HFF-Myc (cell line): ENCODE results near the gene SCLY.

Experiments
- DNase-seq: peaks from one replicate; pipeline ENCODE4 v3.0.0-alpha.2; 2011; ENCODE audit warnings: low read depth; ENCODE audit errors: extremely low read depth
- H3K4me3 ChIP-seq: replicated peaks from 2 replicates; pipeline ENCODE4 v1.5.1; 2011; ENCODE audit warnings: low read depth, mild to moderate bottlenecking, control low read depth, low read length
- TF ChIP-seq, protein P1 (sequence below): IDR thresholded peaks from 2 replicates; pipeline ENCODE4 v1.5.1; 2012; ENCODE audit warnings: mild to moderate bottlenecking, low read depth, low read length, control low read depth; ENCODE audit errors: missing control alignments

SCLY gene

GRCh38 chr2:238021327-238021726 lies 39.5 kb upstream of the SCLY start:
- no peak for DNase-seq
- TF ChIP-seq, protein P1, sequence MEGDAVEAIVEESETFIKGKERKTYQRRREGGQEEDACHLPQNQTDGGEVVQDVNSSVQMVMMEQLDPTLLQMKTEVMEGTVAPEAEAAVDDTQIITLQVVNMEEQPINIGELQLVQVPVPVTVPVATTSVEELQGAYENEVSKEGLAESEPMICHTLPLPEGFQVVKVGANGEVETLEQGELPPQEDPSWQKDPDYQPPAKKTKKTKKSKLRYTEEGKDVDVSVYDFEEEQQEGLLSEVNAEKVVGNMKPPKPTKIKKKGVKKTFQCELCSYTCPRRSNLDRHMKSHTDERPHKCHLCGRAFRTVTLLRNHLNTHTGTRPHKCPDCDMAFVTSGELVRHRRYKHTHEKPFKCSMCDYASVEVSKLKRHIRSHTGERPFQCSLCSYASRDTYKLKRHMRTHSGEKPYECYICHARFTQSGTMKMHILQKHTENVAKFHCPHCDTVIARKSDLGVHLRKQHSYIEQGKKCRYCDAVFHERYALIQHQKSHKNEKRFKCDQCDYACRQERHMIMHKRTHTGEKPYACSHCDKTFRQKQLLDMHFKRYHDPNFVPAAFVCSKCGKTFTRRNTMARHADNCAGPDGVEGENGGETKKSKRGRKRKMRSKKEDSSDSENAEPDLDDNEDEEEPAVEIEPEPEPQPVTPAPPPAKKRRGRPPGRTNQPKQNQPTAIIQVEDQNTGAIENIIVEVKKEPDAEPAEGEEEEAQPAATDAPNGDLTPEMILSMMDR: no peak
- H3K4me3 ChIP-seq: no peak overlapping the region

GRCh38 chr2:238022594-238023157 lies 38.1 kb upstream of the SCLY start:
- no peak for DNase-seq
- H3K4me3 ChIP-seq: no peak overlapping the region
- TF ChIP-seq, protein P1: no peak

- TF ChIP-seq, protein P1: no peak
- H3K4me3 ChIP-seq: no peak overlapping the region
- no peak for DNase-seq
These were observed 37.2 kb upstream of the SCLY start for GRCh38 chr2:238023608-238024007.

DNA sequence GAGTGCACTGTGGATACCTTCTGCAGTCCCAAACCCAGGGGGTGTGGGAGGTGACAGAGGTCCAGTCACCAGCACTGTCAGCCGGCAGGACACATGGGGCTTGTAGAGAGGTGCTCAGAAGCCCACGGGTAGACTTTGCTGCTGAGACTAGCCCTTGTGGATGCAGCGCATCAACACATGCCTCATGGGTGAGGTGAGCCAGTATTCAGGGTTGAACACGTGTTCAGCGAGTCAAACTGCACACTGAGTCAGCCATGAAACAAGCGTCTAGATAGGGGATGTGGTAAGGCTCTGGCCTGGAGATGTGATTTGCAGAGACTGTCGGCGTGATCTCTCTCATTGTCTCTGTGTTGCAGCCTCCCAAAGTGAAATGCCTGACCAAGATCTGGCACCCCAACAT lies 35.8 kb upstream of the SCLY start:
- TF ChIP-seq, protein P1: no peak
- no peak overlapping the region for H3K4me3 ChIP-seq
- DNase-seq: peak; percentile 5

DNA sequence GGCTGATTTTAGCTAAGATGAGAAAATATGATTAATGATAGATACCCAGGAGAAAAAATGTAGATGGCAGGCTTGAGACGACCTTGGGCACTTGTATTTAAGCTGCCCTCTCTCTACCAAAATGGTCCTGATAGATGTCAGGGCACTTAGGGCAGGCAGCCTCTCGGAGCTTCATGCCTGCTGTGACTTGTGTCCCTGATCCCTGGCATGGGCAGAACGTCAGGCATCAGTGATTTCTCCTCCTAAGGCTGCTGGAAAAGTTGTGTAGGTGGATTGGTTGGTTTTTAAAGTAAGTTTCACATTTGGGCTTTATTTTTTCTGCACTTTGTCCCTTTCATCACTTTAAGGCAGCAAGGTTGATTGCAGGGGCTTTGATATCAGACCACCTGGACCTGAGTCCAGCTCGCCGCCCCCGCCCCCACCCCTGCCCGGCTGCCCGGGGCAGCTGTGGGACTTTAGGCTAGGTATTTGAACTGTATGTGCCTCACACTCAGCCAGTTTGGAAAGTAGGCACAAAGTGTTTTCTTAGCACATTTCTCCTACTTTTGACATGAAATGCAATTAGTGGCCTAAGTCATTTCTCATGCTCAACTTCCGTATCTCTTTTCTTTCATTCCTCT lies 35.0 kb upstream of the SCLY start:
- no peak overlapping the region for H3K4me3 ChIP-seq
- TF ChIP-seq, protein P1: no peak
- DNase-seq: no peak

DNA sequence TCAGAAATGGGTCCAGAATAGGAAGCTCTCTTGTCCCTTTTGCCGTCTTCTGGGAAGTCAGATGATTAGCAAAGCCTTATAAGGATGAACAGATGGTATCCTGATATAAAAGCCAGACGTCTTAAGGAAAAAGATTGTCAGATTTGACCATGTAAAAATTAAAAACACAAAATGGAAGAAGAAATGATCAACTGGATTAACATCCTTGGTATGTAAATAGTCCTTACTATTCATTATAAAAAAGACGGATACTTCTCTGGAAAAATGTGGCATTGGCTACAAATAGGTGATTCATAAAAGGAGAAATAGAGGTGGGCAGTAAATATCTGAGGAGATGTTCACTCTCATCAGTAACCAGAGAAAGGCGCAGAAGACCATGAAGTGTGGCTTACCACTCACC lies 33.7 kb upstream of the SCLY start:
- DNase-seq: no peak
- H3K4me3 ChIP-seq: no peak overlapping the region
- TF ChIP-seq, protein P1: no peak
